DOHH2 (cell line): ENCODE measurements around the gene MARCO.

Source experiments
- H3F3A ChIP-seq: fragments of 200-600 bp; sonication (generic), shearing (Covaris generic); 2 replicates; pipeline ENCODE4 v1.6.0; 2016; ENCODE audit warnings: antibody characterized with exemption, mild to moderate bottlenecking; ENCODE audit not compliant: control insufficient read depth, insufficient read depth
- H3K27ac ChIP-seq: fragments of 200-600 bp; sonication (generic); 2 replicates; pipeline ENCODE4 v1.5.1; 2014; ENCODE audit warnings: low read depth, mild to moderate bottlenecking, low read length, moderate library complexity
- H3K27me3 ChIP-seq: fragments of 200-600 bp; sonication (generic); 2 replicates; pipeline ENCODE4 v1.6.1; 2014; ENCODE audit warnings: mild to moderate bottlenecking, low read length, mixed read lengths; ENCODE audit not compliant: control insufficient read depth
- H3K36me3 ChIP-seq: fragments of 200-600 bp; sonication (generic); 2 replicates; pipeline ENCODE4 v1.6.1; 2014; ENCODE audit warnings: mild to moderate bottlenecking, low read length, moderate library complexity, mixed read lengths; ENCODE audit not compliant: control insufficient read depth
- H3K4me1 ChIP-seq: fragments of 200-600 bp; sonication (generic); 2 replicates; pipeline ENCODE4 v1.6.1; 2014; ENCODE audit warnings: mild to moderate bottlenecking, low read length, mixed read lengths; ENCODE audit not compliant: control insufficient read depth
- H3K4me2 ChIP-seq: fragments of 200-600 bp; sonication (generic); 2 replicates; pipeline ENCODE4 v1.6.0; 2014; ENCODE audit warnings: mild to moderate bottlenecking, low read length, moderate library complexity
- H3K4me3 ChIP-seq: fragments of 200-600 bp; sonication (generic); 2 replicates; pipeline ENCODE4 v1.5.1; 2014; ENCODE audit warnings: mild to moderate bottlenecking, low read length, mixed read lengths
- H3K79me2 ChIP-seq: fragments of 200-600 bp; sonication (generic); 2 replicates; pipeline ENCODE4 v1.6.1; 2014; ENCODE audit warnings: mild to moderate bottlenecking, low read length, mixed read lengths; ENCODE audit not compliant: control insufficient read depth
- H3K9me2 ChIP-seq: fragments of 200-600 bp; sonication (generic); replicated peaks from 2 replicates; pipeline ENCODE4 v1.6.1; 2014; ENCODE audit warnings: mild to moderate bottlenecking, low read length, mixed read lengths; ENCODE audit not compliant: control insufficient read depth
- H3K9me3 ChIP-seq: fragments of 200-600 bp; sonication (generic); 2 replicates; pipeline ENCODE4 v1.6.1; 2014; ENCODE audit warnings: antibody characterized with exemption, low read length, mixed read lengths; ENCODE audit not compliant: control insufficient read depth, insufficient read depth
- H4K20me1 ChIP-seq: fragments of 200-600 bp; sonication (generic); 2 replicates; pipeline ENCODE4 v1.6.0; 2014; ENCODE audit warnings: low read depth, mild to moderate bottlenecking, antibody characterized with exemption, low read length, moderate library complexity; ENCODE audit not compliant: control insufficient read depth, insufficient read depth
- CTCF ChIP-seq: fragments of 200-600 bp; sonication (generic); IDR thresholded peaks from one replicate; pipeline ENCODE4 v1.5.1; 2014; ENCODE audit warnings: antibody characterized with exemption, mild to moderate bottlenecking, low read depth, low read length; ENCODE audit not compliant: poor library complexity, severe bottlenecking
- EZH2phosphoT487 ChIP-seq: fragments of 200-600 bp; sonication (generic); IDR thresholded peaks from 2 replicates; pipeline ENCODE4 v1.6.1; 2017; ENCODE audit warnings: borderline replicate concordance, mild to moderate bottlenecking, antibody characterized with exemption, low read length, moderate library complexity, mixed read lengths

Gene MARCO

GRCh38 chr2:118936936-118937335 is 5.1 kb upstream of the MARCO start:
- H3F3A ChIP-seq = no peaks in the 10 kb centered on the region
- no peak for TF ChIP-seq EZH2phosphoT487
- no peak for TF ChIP-seq CTCF
- no peaks in the 10 kb centered on the region for H3K79me2 ChIP-seq
- no peaks in the 10 kb centered on the region for H3K36me3 ChIP-seq
- no peak overlapping the region for H3K27ac ChIP-seq
- H3K4me3 ChIP-seq = no peak overlapping the region
- no peaks in the 10 kb centered on the region for H3K9me2 ChIP-seq
- 0 out of 2 replicates have a peak, but pooled peaks cover 2% of the 10 kb centered on the region for H3K27me3 ChIP-seq
- no peaks in the 10 kb centered on the region for H3K9me3 ChIP-seq
- no peaks in the 10 kb centered on the region for H4K20me1 ChIP-seq
- no peak overlapping the region for H3K4me2 ChIP-seq
- H3K4me1 ChIP-seq = no peaks in the 10 kb centered on the region

- H3K36me3 ChIP-seq = no peaks in the 10 kb centered on the region
- H3K79me2 ChIP-seq = no peaks in the 10 kb centered on the region
- TF ChIP-seq CTCF = no peak
- no peak for TF ChIP-seq EZH2phosphoT487
- H3K9me3 ChIP-seq = no peaks in the 10 kb centered on the region
- H3K4me1 ChIP-seq = no peaks in the 10 kb centered on the region
- no peaks in the 10 kb centered on the region for H3F3A ChIP-seq
- no peaks in the 10 kb centered on the region for H4K20me1 ChIP-seq
- H3K4me3 ChIP-seq = no peak overlapping the region
- no peaks in the 10 kb centered on the region for H3K9me2 ChIP-seq
- 0 out of 2 replicates have a peak, but pooled peaks cover 2% of the 10 kb centered on the region for H3K27me3 ChIP-seq
- H3K4me2 ChIP-seq = no peak overlapping the region
- H3K27ac ChIP-seq = no peak overlapping the region
These were observed 4.2 kb upstream of the MARCO start for GRCh38 chr2:118937817-118938216.

GRCh38 chr2:118939994-118940393 is 2.0 kb upstream of the MARCO start:
- Histone ChIP-seq H3K27me3 (0 out of 2 replicates have a peak, but pooled peaks cover 2% of the 10 kb centered on the region), H3K9me2 (no peaks in the 10 kb centered on the region)

More at GRCh38 chr2:118939994-118940393, 2.0 kb upstream of the MARCO start:
- Histone ChIP-seq H3K9me3 (no peaks in the 10 kb centered on the region), H3K4me1 (no peaks in the 10 kb centered on the region), H3K79me2 (no peaks in the 10 kb centered on the region), H3K4me2 (no peak overlapping the region), H4K20me1 (no peaks in the 10 kb centered on the region), H3K4me3 (no peak overlapping the region), H3K36me3 (no peaks in the 10 kb centered on the region), H3K27ac (no peak overlapping the region), H3F3A (no peaks in the 10 kb centered on the region)
- no peak for TF ChIP-seq EZH2phosphoT487
- TF ChIP-seq CTCF = no peak
